ENCODE results near the gene MYL5.

MYL5 gene

DNA sequence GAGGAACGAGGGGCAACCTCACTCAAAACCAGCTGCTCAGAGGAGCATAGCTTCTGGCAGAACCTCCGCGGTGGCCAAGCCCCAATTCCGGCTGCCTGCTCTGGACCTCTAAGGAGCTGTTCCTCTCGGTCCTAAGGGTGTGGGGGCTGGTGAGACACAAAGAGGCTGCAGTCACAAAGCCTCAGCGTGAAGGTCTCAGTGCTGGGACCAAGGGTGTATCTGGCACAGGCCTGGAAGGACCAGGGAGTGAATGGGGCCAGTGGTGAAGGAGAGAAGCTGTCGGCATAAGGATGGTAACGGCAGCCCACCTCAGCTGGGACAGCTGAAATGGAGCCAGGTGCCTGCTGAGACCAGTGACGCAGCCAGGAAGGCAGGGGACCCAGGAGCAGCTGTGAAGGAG lies 43.7 kb upstream of the MYL5 start:
- H3K4me3 ChIP-seq (ENCODE audit: low read length) = no peak overlapping the region
- H3K9ac ChIP-seq (ENCODE audit: low read length) = no peak overlapping the region
- no peaks in the 10 kb centered on the region for H3K27me3 ChIP-seq (ENCODE audit: insufficient read depth, low read length, poor library complexity)
- no peak overlapping the region for H3K23ac ChIP-seq (ENCODE audit: low read length)
- H3K27ac ChIP-seq (ENCODE audit: low read depth, low read length) = no peak overlapping the region
- H3K4me1 ChIP-seq (ENCODE audit: control insufficient read depth, low read depth, low read length) = no peaks in the 10 kb centered on the region
- H4K5ac ChIP-seq (ENCODE audit: low read length) = no peak overlapping the region
- H3K56ac ChIP-seq (ENCODE audit: low read length) = no peak overlapping the region
- no peaks in the 10 kb centered on the region for H3K36me3 ChIP-seq (ENCODE audit: control insufficient read depth, insufficient read depth, low read length)
- H3K4ac ChIP-seq (ENCODE audit: low read depth, low read length) = no peak overlapping the region
- H2BK5ac ChIP-seq (ENCODE audit: low read length) = no peak overlapping the region
- WGBS (ENCODE audit: extremely low coverage, insufficient coverage, low lambda C conversion rate) = no CpG with 5 or more reads among the region's 9 CpGs
- no peak overlapping the region for H2BK120ac ChIP-seq (ENCODE audit: low read depth, low read length)
- no peaks in the 10 kb centered on the region for H3K79me2 ChIP-seq (ENCODE audit: control insufficient read depth, insufficient read depth, low read length)
- no peak for DNase-seq
- H2AK5ac ChIP-seq (ENCODE audit: low read length) = no peak overlapping the region
- H3K79me1 ChIP-seq (ENCODE audit: low read length) = no peaks in the 10 kb centered on the region
- H4K8ac ChIP-seq (ENCODE audit: low read depth, low read length) = no peak overlapping the region
- no peak overlapping the region for H3K18ac ChIP-seq (ENCODE audit: low read length)
- H2BK15ac ChIP-seq (replicated peaks; ENCODE audit: low read depth) = no peak overlapping the region
- no peak overlapping the region for H3K4me2 ChIP-seq (ENCODE audit: low read length)

DNA sequence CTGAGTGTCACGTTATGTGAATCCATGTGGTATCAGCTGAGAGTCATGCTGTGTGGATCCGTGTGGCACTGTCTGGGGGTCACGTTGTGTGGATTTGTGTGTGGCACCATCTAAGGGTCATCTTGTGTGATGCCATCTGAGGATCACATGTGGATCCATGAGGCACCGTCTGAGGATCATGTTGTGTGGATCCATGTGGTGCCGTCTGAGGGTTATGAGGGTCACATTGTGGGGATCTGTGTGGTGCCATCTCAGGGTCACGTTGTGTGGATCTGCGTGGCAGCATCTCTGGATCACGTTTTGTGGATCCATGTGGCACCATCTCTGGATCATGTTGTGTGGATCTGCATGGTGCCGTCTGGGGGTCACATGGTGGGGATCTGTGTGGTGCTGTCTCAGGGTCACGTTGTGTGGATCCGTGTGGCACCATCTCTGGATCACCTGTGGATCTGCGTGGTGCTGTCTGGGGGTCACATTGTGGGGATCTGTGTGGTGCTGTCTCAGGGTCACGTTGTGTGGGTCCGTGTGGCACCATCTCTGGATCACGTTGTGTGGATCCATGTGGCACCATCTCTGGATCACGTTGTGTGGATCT lies 42.0 kb upstream of the MYL5 start:
- no peak overlapping the region for H2BK5ac ChIP-seq (ENCODE audit: low read length)
- no peak overlapping the region for H4K8ac ChIP-seq (ENCODE audit: low read depth, low read length)
- no peak overlapping the region for H2BK15ac ChIP-seq (replicated peaks; ENCODE audit: low read depth)
- H3K9ac ChIP-seq (ENCODE audit: low read length) = no peak overlapping the region
- no peak overlapping the region for H2AK5ac ChIP-seq (ENCODE audit: low read length)
- no peak overlapping the region for H3K4me3 ChIP-seq (ENCODE audit: low read length)
- no peaks in the 10 kb centered on the region for H3K4me1 ChIP-seq (ENCODE audit: control insufficient read depth, low read depth, low read length)
- H3K27ac ChIP-seq (ENCODE audit: low read depth, low read length) = no peak overlapping the region
- no peak for DNase-seq
- no peaks in the 10 kb centered on the region for H3K27me3 ChIP-seq (ENCODE audit: insufficient read depth, low read length, poor library complexity)
- no peaks in the 10 kb centered on the region for H3K79me2 ChIP-seq (ENCODE audit: control insufficient read depth, insufficient read depth, low read length)
- no peak overlapping the region for H4K5ac ChIP-seq (ENCODE audit: low read length)
- H3K23ac ChIP-seq (ENCODE audit: low read length) = no peak overlapping the region
- no peaks in the 10 kb centered on the region for H3K36me3 ChIP-seq (ENCODE audit: control insufficient read depth, insufficient read depth, low read length)
- H3K4me2 ChIP-seq (ENCODE audit: low read length) = no peak overlapping the region
- H3K4ac ChIP-seq (ENCODE audit: low read depth, low read length) = no peak overlapping the region
- no peak overlapping the region for H3K18ac ChIP-seq (ENCODE audit: low read length)
- H3K56ac ChIP-seq (ENCODE audit: low read length) = no peak overlapping the region
- no peaks in the 10 kb centered on the region for H3K79me1 ChIP-seq (ENCODE audit: low read length)
- H2BK120ac ChIP-seq (ENCODE audit: low read depth, low read length) = no peak overlapping the region
- no CpG with 5 or more reads among the region's 16 CpGs for WGBS (ENCODE audit: extremely low coverage, insufficient coverage, low lambda C conversion rate)

DNA sequence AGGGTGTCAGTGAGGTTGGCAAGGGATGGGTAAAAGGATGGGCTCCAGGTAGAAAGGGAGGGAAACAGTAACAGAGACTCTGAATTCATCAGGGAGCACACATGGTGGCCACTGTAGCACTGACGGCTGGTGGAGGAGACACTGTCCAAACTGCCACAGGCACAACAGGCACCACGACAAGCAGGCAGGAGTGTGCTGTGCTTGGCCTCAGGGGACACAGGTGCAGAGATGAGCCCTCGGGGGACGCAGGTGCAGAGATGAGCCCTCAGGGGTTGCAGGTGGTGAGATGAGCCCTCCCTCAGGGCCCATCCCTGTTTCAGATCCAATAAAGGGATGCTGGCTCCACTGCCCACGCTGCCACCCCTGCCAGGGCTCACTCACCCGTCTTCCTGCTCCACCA lies 41.4 kb upstream of the MYL5 start:
- no peaks in the 10 kb centered on the region for H3K27me3 ChIP-seq (ENCODE audit: insufficient read depth, low read length, poor library complexity)
- no peak overlapping the region for H2BK15ac ChIP-seq (replicated peaks; ENCODE audit: low read depth)
- H2BK120ac ChIP-seq (ENCODE audit: low read depth, low read length) = no peak overlapping the region

DNA sequence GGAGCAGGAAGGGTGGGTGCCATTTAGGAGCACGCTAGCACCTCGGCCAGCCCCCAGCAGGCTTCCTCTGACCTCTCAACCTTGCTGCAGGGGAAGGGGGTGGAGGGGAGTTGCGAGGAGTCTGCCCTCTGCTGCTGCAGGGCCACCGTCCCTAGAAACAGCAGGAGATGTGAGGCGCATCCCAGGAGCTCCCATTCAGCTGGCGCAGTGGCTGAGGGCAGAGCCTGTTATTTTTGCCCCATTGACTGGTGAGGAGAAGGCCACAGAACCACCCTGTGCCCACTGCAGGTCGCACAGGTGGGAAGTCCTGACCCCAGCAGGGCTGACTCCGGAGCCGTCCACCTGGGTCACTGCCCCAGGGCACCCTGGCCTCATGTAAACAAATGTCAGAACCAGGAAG lies 40.9 kb upstream of the MYL5 start:
- Histone ChIP-seq H3K9ac (ENCODE audit: low read length) (no peak overlapping the region), H2AK5ac (ENCODE audit: low read length) (no peak overlapping the region), H3K27me3 (ENCODE audit: insufficient read depth, low read length, poor library complexity) (no peaks in the 10 kb centered on the region), H3K4me1 (ENCODE audit: control insufficient read depth, low read depth, low read length) (no peaks in the 10 kb centered on the region), H3K18ac (ENCODE audit: low read length) (no peak overlapping the region), H4K5ac (ENCODE audit: low read length) (no peak overlapping the region), H3K23ac (ENCODE audit: low read length) (no peak overlapping the region), H3K4me2 (ENCODE audit: low read length) (no peak overlapping the region), H3K4me3 (ENCODE audit: low read length) (no peak overlapping the region), H3K27ac (ENCODE audit: low read depth, low read length) (no peak overlapping the region), H3K36me3 (ENCODE audit: control insufficient read depth, insufficient read depth, low read length) (no peaks in the 10 kb centered on the region), H2BK15ac (replicated peaks; ENCODE audit: low read depth) (no peak overlapping the region), H2BK5ac (ENCODE audit: low read length) (no peak overlapping the region), H3K56ac (ENCODE audit: low read length) (no peak overlapping the region), H4K8ac (ENCODE audit: low read depth, low read length) (no peak overlapping the region), H3K79me1 (ENCODE audit: low read length) (no peaks in the 10 kb centered on the region), H2BK120ac (ENCODE audit: low read depth, low read length) (no peak overlapping the region), H3K4ac (ENCODE audit: low read depth, low read length) (no peak overlapping the region), H3K79me2 (ENCODE audit: control insufficient read depth, insufficient read depth, low read length) (no peaks in the 10 kb centered on the region)
- no peak for DNase-seq
- WGBS (ENCODE audit: extremely low coverage, insufficient coverage, low lambda C conversion rate) = no CpG with 5 or more reads among the region's 9 CpGs

More for the DNA sequence above, 41.4 kb upstream of the MYL5 start:
- no peak overlapping the region for H3K23ac ChIP-seq (ENCODE audit: low read length)
- H3K36me3 ChIP-seq (ENCODE audit: control insufficient read depth, insufficient read depth, low read length) = no peaks in the 10 kb centered on the region
- no CpG with 5 or more reads among the region's 6 CpGs for WGBS (ENCODE audit: extremely low coverage, insufficient coverage, low lambda C conversion rate)
- H3K4me3 ChIP-seq (ENCODE audit: low read length) = no peak overlapping the region
- H2AK5ac ChIP-seq (ENCODE audit: low read length) = no peak overlapping the region
- no peak overlapping the region for H4K8ac ChIP-seq (ENCODE audit: low read depth, low read length)
- H3K4me1 ChIP-seq (ENCODE audit: control insufficient read depth, low read depth, low read length) = no peaks in the 10 kb centered on the region
- H4K5ac ChIP-seq (ENCODE audit: low read length) = no peak overlapping the region
- H3K9ac ChIP-seq (ENCODE audit: low read length) = no peak overlapping the region
- no peak overlapping the region for H3K18ac ChIP-seq (ENCODE audit: low read length)
- H3K79me2 ChIP-seq (ENCODE audit: control insufficient read depth, insufficient read depth, low read length) = no peaks in the 10 kb centered on the region
- H3K4ac ChIP-seq (ENCODE audit: low read depth, low read length) = no peak overlapping the region
- no peak overlapping the region for H3K27ac ChIP-seq (ENCODE audit: low read depth, low read length)
- H2BK5ac ChIP-seq (ENCODE audit: low read length) = no peak overlapping the region
- no peak overlapping the region for H3K4me2 ChIP-seq (ENCODE audit: low read length)
- H3K79me1 ChIP-seq (ENCODE audit: low read length) = no peaks in the 10 kb centered on the region
- H3K56ac ChIP-seq (ENCODE audit: low read length) = no peak overlapping the region
- DNase-seq = no peak

DNA sequence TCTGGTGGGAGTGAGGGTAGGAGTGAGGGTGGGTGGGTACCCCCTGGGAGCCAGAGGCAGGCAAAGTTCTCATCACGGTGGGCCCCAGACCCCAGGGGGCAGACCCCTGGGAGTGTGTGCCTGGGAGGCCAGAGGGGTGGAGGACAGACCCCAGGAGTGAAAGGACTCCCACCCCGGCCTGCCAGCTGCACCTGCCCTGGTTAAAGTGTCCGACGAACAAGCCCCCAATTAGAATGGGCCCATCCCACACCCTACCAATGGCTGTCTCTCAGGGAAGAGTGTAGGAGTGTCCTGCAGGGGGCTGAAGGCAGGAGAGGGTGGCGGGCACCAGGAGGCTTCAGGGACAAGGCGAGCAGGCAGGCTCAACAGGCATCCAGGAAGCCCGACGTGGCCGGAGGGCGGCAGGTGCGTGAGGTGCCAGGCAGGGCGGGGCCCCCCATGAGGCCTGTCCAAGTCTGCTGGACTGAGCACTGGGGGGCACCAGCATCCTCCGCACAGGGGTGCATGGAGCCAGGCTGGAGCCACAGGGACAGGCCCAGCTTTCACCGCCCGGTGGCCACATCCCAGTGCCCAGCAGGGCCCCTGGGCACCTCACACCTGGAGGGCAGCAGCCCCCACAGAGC lies 40.3 kb upstream of the MYL5 start:
- Histone ChIP-seq H3K4me3 (ENCODE audit: low read length) (no peak overlapping the region), H3K79me2 (ENCODE audit: control insufficient read depth, insufficient read depth, low read length) (no peaks in the 10 kb centered on the region), H3K4ac (ENCODE audit: low read depth, low read length) (no peak overlapping the region), H3K79me1 (ENCODE audit: low read length) (no peaks in the 10 kb centered on the region), H2BK5ac (ENCODE audit: low read length) (no peak overlapping the region), H4K8ac (ENCODE audit: low read depth, low read length) (no peak overlapping the region), H3K56ac (ENCODE audit: low read length) (no peak overlapping the region), H3K4me2 (ENCODE audit: low read length) (no peak overlapping the region), H3K4me1 (ENCODE audit: control insufficient read depth, low read depth, low read length) (no peaks in the 10 kb centered on the region), H3K18ac (ENCODE audit: low read length) (no peak overlapping the region), H3K9ac (ENCODE audit: low read length) (no peak overlapping the region), H3K36me3 (ENCODE audit: control insufficient read depth, insufficient read depth, low read length) (no peaks in the 10 kb centered on the region), H3K27me3 (ENCODE audit: insufficient read depth, low read length, poor library complexity) (no peaks in the 10 kb centered on the region), H2BK120ac (ENCODE audit: low read depth, low read length) (no peak overlapping the region), H3K27ac (ENCODE audit: low read depth, low read length) (no peak overlapping the region), H2AK5ac (ENCODE audit: low read length) (no peak overlapping the region), H4K5ac (ENCODE audit: low read length) (no peak overlapping the region), H3K23ac (ENCODE audit: low read length) (no peak overlapping the region), H2BK15ac (replicated peaks; ENCODE audit: low read depth) (no peak overlapping the region)
- WGBS (ENCODE audit: extremely low coverage, insufficient coverage, low lambda C conversion rate) = no CpG with 5 or more reads among the region's 15 CpGs
- DNase-seq = no peak

DNA sequence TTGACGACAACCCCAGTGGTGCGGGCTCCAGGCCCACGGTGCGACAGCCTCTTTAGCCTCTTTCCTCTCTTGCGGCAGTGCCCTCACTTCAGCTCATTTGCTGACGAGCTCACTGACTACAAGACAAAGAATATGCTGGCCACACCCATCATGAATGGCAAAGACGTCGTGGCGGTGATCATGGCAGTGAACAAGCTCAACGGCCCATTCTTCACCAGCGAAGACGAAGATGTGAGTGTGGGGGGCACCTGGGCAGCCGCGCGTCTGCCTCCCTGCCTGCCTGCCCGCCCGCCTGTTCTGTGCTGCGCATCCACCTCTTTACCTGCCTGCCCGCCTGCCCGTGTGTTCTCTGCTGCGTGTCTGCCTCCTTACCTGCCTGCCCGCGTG lies 39.8 kb upstream of the MYL5 start:
- H3K9ac ChIP-seq (ENCODE audit: low read length) = no peak overlapping the region
- no peaks in the 10 kb centered on the region for H3K36me3 ChIP-seq (ENCODE audit: control insufficient read depth, insufficient read depth, low read length)
- DNase-seq = no peak
- H4K5ac ChIP-seq (ENCODE audit: low read length) = no peak overlapping the region
- H2BK120ac ChIP-seq (ENCODE audit: low read depth, low read length) = no peak overlapping the region
- no peak overlapping the region for H2BK5ac ChIP-seq (ENCODE audit: low read length)
- H3K27me3 ChIP-seq (ENCODE audit: insufficient read depth, low read length, poor library complexity) = no peaks in the 10 kb centered on the region
- H3K79me2 ChIP-seq (ENCODE audit: control insufficient read depth, insufficient read depth, low read length) = no peaks in the 10 kb centered on the region
- H3K27ac ChIP-seq (ENCODE audit: low read depth, low read length) = no peak overlapping the region
- no peak overlapping the region for H3K23ac ChIP-seq (ENCODE audit: low read length)
- no CpG with 5 or more reads among the region's 23 CpGs for WGBS (ENCODE audit: extremely low coverage, insufficient coverage, low lambda C conversion rate)
- H3K56ac ChIP-seq (ENCODE audit: low read length) = no peak overlapping the region
- no peak overlapping the region for H2AK5ac ChIP-seq (ENCODE audit: low read length)
- H3K79me1 ChIP-seq (ENCODE audit: low read length) = no peaks in the 10 kb centered on the region
- H3K4me3 ChIP-seq (ENCODE audit: low read length) = no peak overlapping the region
- no peak overlapping the region for H4K8ac ChIP-seq (ENCODE audit: low read depth, low read length)
- no peak overlapping the region for H3K4me2 ChIP-seq (ENCODE audit: low read length)
- H2BK15ac ChIP-seq (replicated peaks; ENCODE audit: low read depth) = no peak overlapping the region
- H3K4me1 ChIP-seq (ENCODE audit: control insufficient read depth, low read depth, low read length) = no peaks in the 10 kb centered on the region
- H3K18ac ChIP-seq (ENCODE audit: low read length) = no peak overlapping the region
- H3K4ac ChIP-seq (ENCODE audit: low read depth, low read length) = no peak overlapping the region

Data from mesendoderm (in vitro differentiated cells).